GM19324 (cell line): ENCODE measurements around the gene RUNX3.

Experiments
- ATAC-seq: cut with Tn5 transposase; IDR thresholded peaks from one replicate; pipeline ENCODE4 v1.9.1; 2021; ENCODE audit warnings: mild to moderate bottlenecking, moderate library complexity; ENCODE audit not compliant: unreplicated experiment, low FRiP score

The RUNX3 gene

DNA sequence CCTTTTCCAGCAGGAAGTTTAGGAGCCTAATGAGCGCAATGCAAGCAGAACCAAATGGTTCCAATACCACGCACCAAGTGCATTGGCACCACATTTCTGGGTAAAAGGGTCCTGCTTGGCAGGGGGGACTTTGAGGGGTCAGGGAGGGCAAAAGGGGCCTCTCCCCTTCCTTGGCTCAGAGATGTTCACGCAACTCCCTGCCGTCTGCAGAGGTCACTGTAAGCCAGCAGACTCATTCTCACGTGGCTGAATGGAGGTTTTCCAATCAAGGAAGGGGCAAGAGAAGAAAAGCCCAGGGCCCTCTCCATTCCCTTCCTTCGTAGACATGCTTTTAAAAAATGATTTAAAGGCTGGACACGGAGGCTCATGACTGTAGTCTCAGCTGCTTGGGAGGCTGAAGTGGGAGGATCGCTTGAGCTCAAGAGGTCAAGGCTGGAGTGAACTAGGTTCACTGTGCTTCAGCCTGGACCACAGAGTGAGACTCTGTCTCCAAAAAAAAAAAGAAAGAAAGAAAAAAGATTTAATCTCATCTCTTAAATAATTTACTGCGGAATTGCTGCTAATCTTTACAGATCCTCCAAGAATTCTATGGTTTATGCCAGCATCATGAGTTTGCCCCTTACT, 80.3 kb downstream of the RUNX3 start:
- ATAC-seq = no peak
